Liver (tissue), 3 donors: ENCODE measurements around the gene YTHDC1.

Experiments used
- EGR1 ChIP-seq, 2 donors: IDR thresholded peaks; 2 replicates each; pipeline ENCODE4 v1.6.1; 2016 to 2018; ENCODE audit warnings: antibody characterized with exemption in 2 of 2, low read depth in 2 of 2
- FOXA1 ChIP-seq: IDR thresholded peaks from 2 replicates; pipeline ENCODE4 v1.6.1; 2016; ENCODE audit warnings: antibody characterized with exemption
- HNF4G ChIP-seq: IDR thresholded peaks from 2 replicates; pipeline ENCODE4 v1.6.1; 2016; ENCODE audit warnings: antibody characterized with exemption
- JUND ChIP-seq, 2 donors: IDR thresholded peaks; 2 replicates each; pipeline ENCODE4 v1.6.1; 2016; ENCODE audit warnings: antibody characterized with exemption in 2 of 2
- TAF1 ChIP-seq: conservative IDR thresholded peaks from 2 replicates; pipeline ENCODE4 v1.6.1; 2016; ENCODE audit warnings: antibody characterized with exemption, mild to moderate bottlenecking
- YY1 ChIP-seq: IDR thresholded peaks from 2 replicates; pipeline ENCODE4 v1.6.1; 2016; ENCODE audit warnings: antibody characterized with exemption, mild to moderate bottlenecking
- TF ChIP-seq, protein P1 (sequence below): fragments of 150-350 bp; IDR thresholded peaks from 2 replicates; pipeline ENCODE4 v1.5.1; 2017; ENCODE audit warnings: improper control_type of control experiment, low read depth, low read length; ENCODE audit not compliant: missing input control
- TF ChIP-seq, protein P2 (sequence below): IDR thresholded peaks from 2 replicates; pipeline ENCODE4 v1.6.1; 2016; ENCODE audit warnings: antibody characterized with exemption
- TF ChIP-seq, protein P3 (sequence below): IDR thresholded peaks from 2 replicates; pipeline ENCODE4 v1.6.1; 2016; ENCODE audit warnings: antibody characterized with exemption, mild to moderate bottlenecking
- TF ChIP-seq, protein P4 (sequence below): IDR thresholded peaks from 2 replicates; pipeline ENCODE4 v1.6.1; 2016; ENCODE audit warnings: antibody characterized with exemption
- donor health status: healthy.
- donor health status: healthy.

DNA sequence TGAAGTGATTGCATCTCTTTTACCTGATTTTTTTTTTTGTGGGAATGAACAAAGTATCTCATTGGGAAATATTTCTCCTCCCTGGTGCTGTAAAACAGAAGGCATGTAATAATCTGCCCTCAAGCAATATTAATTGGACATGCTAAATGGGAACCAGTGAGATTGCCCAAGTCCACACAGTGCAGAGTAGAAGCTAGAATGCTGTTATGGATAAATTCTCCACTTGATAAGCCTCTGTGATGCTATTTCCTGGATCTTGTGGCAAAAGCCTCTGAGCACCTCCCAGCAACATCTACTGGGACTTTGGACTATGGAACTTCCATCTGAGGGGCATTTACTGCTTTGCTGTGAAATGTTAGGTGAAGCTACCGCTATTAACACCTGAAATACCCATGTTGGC is 46.9 kb upstream of the YTHDC1 start:
- TF ChIP-seq, protein P1, sequence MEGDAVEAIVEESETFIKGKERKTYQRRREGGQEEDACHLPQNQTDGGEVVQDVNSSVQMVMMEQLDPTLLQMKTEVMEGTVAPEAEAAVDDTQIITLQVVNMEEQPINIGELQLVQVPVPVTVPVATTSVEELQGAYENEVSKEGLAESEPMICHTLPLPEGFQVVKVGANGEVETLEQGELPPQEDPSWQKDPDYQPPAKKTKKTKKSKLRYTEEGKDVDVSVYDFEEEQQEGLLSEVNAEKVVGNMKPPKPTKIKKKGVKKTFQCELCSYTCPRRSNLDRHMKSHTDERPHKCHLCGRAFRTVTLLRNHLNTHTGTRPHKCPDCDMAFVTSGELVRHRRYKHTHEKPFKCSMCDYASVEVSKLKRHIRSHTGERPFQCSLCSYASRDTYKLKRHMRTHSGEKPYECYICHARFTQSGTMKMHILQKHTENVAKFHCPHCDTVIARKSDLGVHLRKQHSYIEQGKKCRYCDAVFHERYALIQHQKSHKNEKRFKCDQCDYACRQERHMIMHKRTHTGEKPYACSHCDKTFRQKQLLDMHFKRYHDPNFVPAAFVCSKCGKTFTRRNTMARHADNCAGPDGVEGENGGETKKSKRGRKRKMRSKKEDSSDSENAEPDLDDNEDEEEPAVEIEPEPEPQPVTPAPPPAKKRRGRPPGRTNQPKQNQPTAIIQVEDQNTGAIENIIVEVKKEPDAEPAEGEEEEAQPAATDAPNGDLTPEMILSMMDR: no peak
- TF ChIP-seq, protein P2, sequence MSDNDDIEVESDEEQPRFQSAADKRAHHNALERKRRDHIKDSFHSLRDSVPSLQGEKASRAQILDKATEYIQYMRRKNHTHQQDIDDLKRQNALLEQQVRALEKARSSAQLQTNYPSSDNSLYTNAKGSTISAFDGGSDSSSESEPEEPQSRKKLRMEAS: no peak
- TF ChIP-seq FOXA1 (no peak), JUND (IDR thresholded peaks at IDR 0.05) (no peak), TAF1 (no peak), EGR1 (IDR thresholded peaks at IDR 0.05; ENCODE audit: low read depth in 2 of 2) (no peak), HNF4G (no peak), YY1 (no peak)
- TF ChIP-seq, protein P3, sequence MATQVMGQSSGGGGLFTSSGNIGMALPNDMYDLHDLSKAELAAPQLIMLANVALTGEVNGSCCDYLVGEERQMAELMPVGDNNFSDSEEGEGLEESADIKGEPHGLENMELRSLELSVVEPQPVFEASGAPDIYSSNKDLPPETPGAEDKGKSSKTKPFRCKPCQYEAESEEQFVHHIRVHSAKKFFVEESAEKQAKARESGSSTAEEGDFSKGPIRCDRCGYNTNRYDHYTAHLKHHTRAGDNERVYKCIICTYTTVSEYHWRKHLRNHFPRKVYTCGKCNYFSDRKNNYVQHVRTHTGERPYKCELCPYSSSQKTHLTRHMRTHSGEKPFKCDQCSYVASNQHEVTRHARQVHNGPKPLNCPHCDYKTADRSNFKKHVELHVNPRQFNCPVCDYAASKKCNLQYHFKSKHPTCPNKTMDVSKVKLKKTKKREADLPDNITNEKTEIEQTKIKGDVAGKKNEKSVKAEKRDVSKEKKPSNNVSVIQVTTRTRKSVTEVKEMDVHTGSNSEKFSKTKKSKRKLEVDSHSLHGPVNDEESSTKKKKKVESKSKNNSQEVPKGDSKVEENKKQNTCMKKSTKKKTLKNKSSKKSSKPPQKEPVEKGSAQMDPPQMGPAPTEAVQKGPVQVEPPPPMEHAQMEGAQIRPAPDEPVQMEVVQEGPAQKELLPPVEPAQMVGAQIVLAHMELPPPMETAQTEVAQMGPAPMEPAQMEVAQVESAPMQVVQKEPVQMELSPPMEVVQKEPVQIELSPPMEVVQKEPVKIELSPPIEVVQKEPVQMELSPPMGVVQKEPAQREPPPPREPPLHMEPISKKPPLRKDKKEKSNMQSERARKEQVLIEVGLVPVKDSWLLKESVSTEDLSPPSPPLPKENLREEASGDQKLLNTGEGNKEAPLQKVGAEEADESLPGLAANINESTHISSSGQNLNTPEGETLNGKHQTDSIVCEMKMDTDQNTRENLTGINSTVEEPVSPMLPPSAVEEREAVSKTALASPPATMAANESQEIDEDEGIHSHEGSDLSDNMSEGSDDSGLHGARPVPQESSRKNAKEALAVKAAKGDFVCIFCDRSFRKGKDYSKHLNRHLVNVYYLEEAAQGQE: no peak
- TF ChIP-seq, protein P4, sequence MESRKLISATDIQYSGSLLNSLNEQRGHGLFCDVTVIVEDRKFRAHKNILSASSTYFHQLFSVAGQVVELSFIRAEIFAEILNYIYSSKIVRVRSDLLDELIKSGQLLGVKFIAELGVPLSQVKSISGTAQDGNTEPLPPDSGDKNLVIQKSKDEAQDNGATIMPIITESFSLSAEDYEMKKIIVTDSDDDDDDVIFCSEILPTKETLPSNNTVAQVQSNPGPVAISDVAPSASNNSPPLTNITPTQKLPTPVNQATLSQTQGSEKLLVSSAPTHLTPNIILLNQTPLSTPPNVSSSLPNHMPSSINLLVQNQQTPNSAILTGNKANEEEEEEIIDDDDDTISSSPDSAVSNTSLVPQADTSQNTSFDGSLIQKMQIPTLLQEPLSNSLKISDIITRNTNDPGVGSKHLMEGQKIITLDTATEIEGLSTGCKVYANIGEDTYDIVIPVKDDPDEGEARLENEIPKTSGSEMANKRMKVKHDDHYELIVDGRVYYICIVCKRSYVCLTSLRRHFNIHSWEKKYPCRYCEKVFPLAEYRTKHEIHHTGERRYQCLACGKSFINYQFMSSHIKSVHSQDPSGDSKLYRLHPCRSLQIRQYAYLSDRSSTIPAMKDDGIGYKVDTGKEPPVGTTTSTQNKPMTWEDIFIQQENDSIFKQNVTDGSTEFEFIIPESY: no peak
